Thyroid gland (tissue), 4 donors: ENCODE results near the gene CNOT9. TPM values are rescaled to one million over a fixed set of nuclear protein-coding genes. Genes with fewer than 3 reads are reported as not detected.

Experiments
- DNase-seq, 2 donors: peaks; one replicate each; pipeline ENCODE4 v3.0.0-alpha.2; 2019
- H3K27ac ChIP-seq, 3 donors: fragments of 200-600 bp; sonication (generic); 1 replicate in 2 of 3; 2 replicates in 1 of 3; pipeline ENCODE4 v1.5.1; 2016 to 2019; ENCODE audit warnings: mild to moderate bottlenecking in 1 of 3, moderate library complexity in 1 of 3
- H3K27me3 ChIP-seq: fragments of 200-600 bp; sonication (generic); one replicate; pipeline ENCODE4 v1.5.1; 2019
- H3K36me3 ChIP-seq, 2 donors: fragments of 200-600 bp; sonication (generic); one replicate each; pipeline ENCODE4 v1.5.1; 2016 to 2019
- H3K4me1 ChIP-seq, 2 donors: fragments of 200-600 bp; sonication (generic); one replicate each; pipeline ENCODE4 v1.5.1; 2017 to 2019
- H3K4me3 ChIP-seq, 3 donors: fragments of 200-600 bp; sonication (generic); replicated peaks in 1 of 3; 1 replicate in 2 of 3; 2 replicates in 1 of 3; pipeline ENCODE4 v1.5.1; 2016; ENCODE audit warnings: mild to moderate bottlenecking in 1 of 3
- H3K9me3 ChIP-seq: fragments of 200-600 bp; sonication (generic); one replicate; pipeline ENCODE4 v1.5.1; 2017
- CTCF ChIP-seq, 6 experiments: fragments of 200-600 bp in 3 of 6; fragments of 450-650 bp in 3 of 6; sonication (generic) in 3 of 6; IDR thresholded peaks; one replicate each; pipeline ENCODE4 v1.5.1; 2016 to 2019; ENCODE audit warnings: antibody characterized with exemption in 6 of 6, mild to moderate bottlenecking in 2 of 6, inconsistent platforms in 1 of 6, moderate library complexity in 1 of 6
- POLR2A ChIP-seq, 2 donors: fragments of 450-650 bp; IDR thresholded peaks; one replicate each; pipeline ENCODE4 v1.6.1; 2017; ENCODE audit warnings: antibody characterized with exemption in 2 of 2, mild to moderate bottlenecking in 2 of 2, moderate library complexity in 1 of 2
- WGBS, 2 donors: methylation state at CpG; one replicate each; pipeline ENCODE4 v1.1.5; 2017; 5-methylcytosine and 5-hydroxymethylcytosine counted together
- intact Hi-C: fragments of 100-400 bp; cut with DNase I; formaldehyde crosslinking; loops from one replicate; pipeline ENCODE4 v1.15.1; 2023
- total RNA-seq, 4 donors: library from RNA; depleted of rRNA; stranded (reverse); fragments of >200 nt; gene quantifications; one replicate each; pipeline ENCODE4 v1.2.3, GENCODE V29; 2016

Gene CNOT9
- total RNA-seq, 4 donors from 2014 or later = 34.7 to 48.5 (median 38.5) TPM

GRCh38 chr2:218555527-218555926, 13.1 kb upstream of the CNOT9 start:
- TF ChIP-seq CTCF (IDR thresholded peaks at IDR 0.05) (no peak), POLR2A (IDR thresholded peaks at IDR 0.05) (no peak)
- Histone ChIP-seq H3K9me3 (no peaks in the 10 kb centered on the region), H3K36me3 (peaks cover 24 to 25% of the 10 kb centered on the region in 2 donors), H3K27me3 (no peaks in the 10 kb centered on the region), H3K27ac (no peak overlapping the region), H3K4me1 (peaks cover 4 to 12% of the 10 kb centered on the region in 2 donors), H3K4me3 (no peak overlapping the region)
- WGBS, 2 donors = 87 to 90% methylated on average over 4 of the region's 4 CpGs
- intact Hi-C loops = no loop called here
- DNase-seq = no peak

DNA sequence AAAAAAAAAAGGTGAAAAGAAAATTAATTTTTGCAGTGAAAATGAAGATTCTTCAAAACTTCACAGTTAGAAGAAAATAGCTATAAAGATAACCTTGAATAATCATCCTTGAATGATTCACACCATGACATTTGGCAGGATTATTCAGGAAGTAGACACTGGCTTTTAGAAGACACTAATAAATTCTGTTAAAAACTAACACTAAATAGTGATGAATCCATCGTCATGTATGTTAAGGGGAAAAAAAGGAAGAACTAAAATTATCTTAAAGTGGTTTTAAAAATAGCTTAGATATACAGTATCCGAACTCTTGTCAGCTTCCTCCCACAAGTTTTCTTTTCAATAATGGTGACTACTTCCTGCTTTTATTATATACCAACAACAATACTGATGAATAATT, 10.7 kb upstream of the CNOT9 start:
- H3K4me1 ChIP-seq = peaks cover 4 to 12% of the 10 kb centered on the region in 2 donors
- intact Hi-C loops = no loop called here
- H3K9me3 ChIP-seq = no peaks in the 10 kb centered on the region
- DNase-seq = no peak
- H3K27ac ChIP-seq = peak overlapping the region in 2 of 3 donors; percentile 17 to 28
- TF ChIP-seq POLR2A (IDR thresholded peaks at IDR 0.05) (no peak), CTCF (IDR thresholded peaks at IDR 0.05) (no peak)
- peaks cover 12 to 13% of the 10 kb centered on the region in 2 donors for H3K36me3 ChIP-seq
- H3K27me3 ChIP-seq = no peaks in the 10 kb centered on the region
- no peak overlapping the region for H3K4me3 ChIP-seq
- WGBS, 2 donors = 78 to 79% methylated on average over 2 of the region's 2 CpGs

GRCh38 chr2:218558986-218559385, 9.7 kb upstream of the CNOT9 start:
- Histone ChIP-seq H3K27me3 (no peaks in the 10 kb centered on the region), H3K4me1 (peaks cover 4 to 12% of the 10 kb centered on the region in 2 donors), H3K4me3 (no peak overlapping the region), H3K27ac (peak overlapping the region; percentile 17 to 45 (median 28)), H3K36me3 (peaks cover 5 to 7% of the 10 kb centered on the region in 2 donors), H3K9me3 (no peaks in the 10 kb centered on the region)
- WGBS, 2 donors = 37 to 62% methylated on average over 3 of the region's 3 CpGs
- intact Hi-C loops = no loop called here
- no peak for TF ChIP-seq POLR2A (IDR thresholded peaks at IDR 0.05)
- TF ChIP-seq CTCF (IDR thresholded peaks at IDR 0.05) = no peak
- peak; percentile 64 to 67 for DNase-seq

DNA sequence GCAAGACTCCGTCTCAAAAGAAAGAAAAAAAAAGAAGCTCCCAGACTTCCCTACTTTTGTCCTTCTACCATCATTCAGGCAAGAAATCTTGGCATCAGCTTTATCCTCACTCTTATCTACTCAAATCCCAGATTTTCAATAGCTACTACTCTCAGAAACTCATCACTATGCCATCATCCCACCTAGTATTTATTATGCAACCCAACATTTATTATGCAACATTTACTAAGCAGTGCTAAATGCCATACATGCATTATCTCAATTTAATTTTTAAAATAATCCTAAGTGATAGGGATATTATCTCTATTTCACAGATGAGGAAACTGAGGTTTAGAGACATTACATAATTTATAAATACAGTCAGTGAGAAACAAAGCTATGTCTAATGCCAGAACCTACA, 4.6 kb upstream of the CNOT9 start:
- intact Hi-C loops = loop anchor here (10.0 kb wide), 2 partner anchors 81 to 299 kb away; partner anchors contain the start of gene GPBAR1
- TF ChIP-seq POLR2A (IDR thresholded peaks at IDR 0.05) (no peak), CTCF (IDR thresholded peaks at IDR 0.05) (no peak)
- no peak overlapping the region for H3K4me3 ChIP-seq
- peaks cover 0 to 10% of the 10 kb centered on the region in 2 donors for H3K4me1 ChIP-seq
- H3K9me3 ChIP-seq = no peaks in the 10 kb centered on the region
- no peaks in the 10 kb centered on the region for H3K27me3 ChIP-seq
- WGBS, 2 donors = 94 to 95% methylated on average over 1 of the region's 1 CpG
- DNase-seq = no peak
- H3K36me3 ChIP-seq = peaks cover 0 to 3% of the 10 kb centered on the region in 2 donors
- no peak overlapping the region for H3K27ac ChIP-seq

GRCh38 chr2:218566296-218566695, 2.3 kb upstream of the CNOT9 start:
- no peak for TF ChIP-seq CTCF (IDR thresholded peaks at IDR 0.05)
- no peak for TF ChIP-seq POLR2A (IDR thresholded peaks at IDR 0.05)
- Histone ChIP-seq H3K27me3 (no peaks in the 10 kb centered on the region), H3K36me3 (peaks cover 0 to 3% of the 10 kb centered on the region in 2 donors), H3K9me3 (no peaks in the 10 kb centered on the region), H3K4me3 (no peak overlapping the region), H3K27ac (no peak overlapping the region), H3K4me1 (peaks cover 16 to 27% of the 10 kb centered on the region in 2 donors)
- DNase-seq = no peak
- 91 to 92% methylated on average over 1 of the region's 1 CpG for WGBS, 2 donors
- intact Hi-C loops = loop anchor here (5.0 to 10.0 kb wide), 3 partner anchors 79 to 301 kb away; partner anchors contain the start of gene GPBAR1
